CD4-positive, alpha-beta T cell treated with Interleukin-6 for 4 hours (primary cell): ENCODE data around the gene EPB41L2.

Experiments
- DNase-seq: peaks from one replicate; pipeline ENCODE4 v3.0.0-alpha.2; 2020; ENCODE audit warnings: mixed read lengths

Gene EPB41L2

DNA sequence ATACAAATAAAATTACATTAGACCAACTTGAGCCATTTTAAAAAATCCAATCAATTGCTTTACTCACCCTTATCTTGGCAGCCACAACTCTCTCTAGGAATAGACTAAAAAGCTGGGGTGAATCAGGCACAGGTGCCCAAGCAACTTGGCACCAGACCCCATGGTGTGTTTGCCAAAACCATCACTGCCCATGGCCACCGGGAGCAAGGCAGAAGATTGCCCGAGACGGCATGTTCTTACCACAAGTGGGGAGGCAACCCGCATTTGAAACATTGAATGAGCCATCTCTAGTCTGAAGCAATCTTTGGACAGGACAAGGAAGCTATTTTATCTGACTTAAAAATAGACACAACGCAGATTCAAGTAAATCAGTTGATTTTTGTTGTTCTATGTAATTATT, 166.8 kb downstream of the EPB41L2 start:
- DNase-seq = no peak

GRCh38 chr6:130895516-130895915, 167.5 kb downstream of the EPB41L2 start:
- DNase-seq = no peak

DNA sequence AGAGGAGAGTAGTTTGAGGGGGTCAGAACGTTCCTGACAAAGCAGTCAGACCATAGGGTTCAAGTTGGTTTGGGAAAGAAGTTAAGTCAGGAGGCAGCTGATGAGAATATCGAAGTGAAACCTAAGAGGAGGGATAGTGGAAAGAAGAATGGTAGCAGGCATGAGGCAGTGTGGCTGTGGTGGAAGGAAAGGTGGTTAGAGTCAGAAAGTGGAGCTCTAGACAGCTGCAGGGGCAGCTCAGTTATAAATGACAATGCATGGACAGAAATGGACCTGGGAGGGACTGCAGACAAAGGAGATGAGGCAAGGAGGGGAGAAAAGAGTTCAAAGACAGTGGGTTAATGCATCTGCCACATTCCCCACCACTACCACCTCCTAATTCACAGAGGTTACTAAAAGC, 169.3 kb downstream of the EPB41L2 start:
- no peak for DNase-seq

GRCh38 chr6:130893277-130893676, 169.8 kb downstream of the EPB41L2 start:
- DNase-seq = no peak

- no peak for DNase-seq
Observed at GRCh38 chr6:130890521-130890971, 172.5 kb downstream of the EPB41L2 start.

DNA sequence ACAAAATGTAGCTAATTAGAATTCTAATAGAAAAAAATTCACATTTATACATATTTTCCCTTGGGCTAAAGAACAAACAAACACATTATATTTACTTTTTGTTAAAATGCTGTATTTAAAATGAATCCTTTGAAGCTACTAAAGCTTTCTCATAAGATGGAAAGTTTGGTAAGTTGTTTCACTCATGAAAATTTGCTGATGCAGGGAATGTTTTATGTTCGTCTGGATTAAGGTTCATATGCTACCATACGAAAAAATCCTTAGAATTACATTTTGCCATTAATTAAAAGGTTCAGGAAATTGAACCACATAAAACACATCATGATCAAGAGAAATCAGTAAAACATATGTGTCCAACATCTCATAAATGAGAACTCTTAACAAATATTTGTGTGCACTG, 173.6 kb downstream of the EPB41L2 start:
- no peak for DNase-seq

GRCh38 chr6:130888246-130888645, 174.8 kb downstream of the EPB41L2 start:
- DNase-seq = no peak

DNA sequence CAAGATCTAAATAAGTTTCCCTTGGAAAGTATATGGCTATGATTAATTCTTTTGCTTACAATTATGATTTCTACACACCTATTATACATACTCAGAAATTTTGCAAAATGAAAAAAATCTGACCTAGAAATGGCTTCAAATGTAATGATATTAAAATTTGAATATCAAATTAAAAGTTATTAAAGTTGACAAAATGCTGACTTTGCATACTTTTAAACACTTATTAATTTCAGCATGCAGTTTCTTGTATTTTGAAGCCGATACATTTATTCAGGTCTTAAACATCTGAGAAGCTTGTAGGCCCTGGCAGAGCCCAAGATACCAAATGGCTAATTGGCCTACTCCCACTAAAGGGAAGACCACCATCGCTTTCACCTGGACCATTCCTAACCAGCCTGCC, 176.1 kb downstream of the EPB41L2 start:
- no peak for DNase-seq

- DNase-seq = peak; percentile 82
Observed at GRCh38 chr6:130885392-130886192, 177.5 kb downstream of the EPB41L2 start.

- no peak for DNase-seq
Observed at GRCh38 chr6:130882370-130882769, 180.7 kb downstream of the EPB41L2 start.

GRCh38 chr6:130879826-130880225, 183.2 kb downstream of the EPB41L2 start:
- DNase-seq = no peak

DNA sequence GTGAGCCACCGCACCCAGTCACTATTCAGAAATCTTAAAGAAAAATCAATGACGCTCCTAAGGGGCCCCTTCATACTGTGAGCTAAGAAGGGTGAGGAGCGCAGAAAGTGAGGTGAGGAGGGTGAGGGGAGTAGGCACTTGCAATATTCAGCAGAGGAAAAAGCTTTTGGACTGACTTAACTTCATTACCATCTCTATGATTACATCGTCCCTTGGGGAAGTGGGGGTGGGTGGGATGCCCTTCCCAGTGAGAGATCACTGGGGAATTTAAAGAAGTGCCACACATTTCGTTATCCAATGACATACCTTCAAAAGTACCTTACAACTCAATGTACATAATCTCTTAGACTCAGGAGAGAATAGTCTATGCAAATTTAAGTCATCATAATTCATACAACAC, 189.3 kb downstream of the EPB41L2 start:
- DNase-seq = no peak

GRCh38 chr6:130872250-130873095, 190.6 kb downstream of the EPB41L2 start:
- peak; percentile 75 for DNase-seq

DNA sequence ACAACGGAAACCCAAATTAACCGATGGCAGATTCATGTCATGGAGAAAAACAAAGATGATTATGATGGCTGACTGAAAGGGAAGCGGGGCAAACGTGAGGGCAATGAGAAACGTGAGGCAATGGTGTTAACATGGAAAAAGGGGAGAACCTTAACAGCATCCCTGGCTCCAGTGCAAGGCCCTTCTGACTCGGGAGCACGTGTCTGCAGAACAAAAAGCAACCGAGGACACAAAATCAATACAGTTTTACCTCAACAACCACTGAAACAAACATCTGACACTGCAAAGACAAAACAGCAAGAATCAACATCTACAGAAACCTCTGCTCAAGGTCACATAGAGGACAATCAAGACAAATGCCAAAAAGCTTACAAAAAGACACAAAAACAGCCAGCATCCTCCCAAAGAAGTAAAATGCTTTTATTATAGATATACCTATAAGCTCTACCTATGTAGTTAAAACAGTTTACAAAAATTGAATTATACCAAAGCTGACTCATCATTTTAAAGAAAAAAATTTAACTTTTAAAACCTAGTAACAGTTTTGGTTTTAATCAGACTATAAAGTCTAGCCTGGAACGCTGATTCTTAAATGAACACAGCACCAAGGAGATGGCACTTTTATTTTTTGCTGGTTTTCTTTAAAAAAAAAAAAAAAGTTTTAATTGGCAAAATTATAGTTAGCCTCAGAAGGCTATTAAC, 192.7 kb downstream of the EPB41L2 start:
- DNase-seq = no peak

- DNase-seq = no peak
Observed at GRCh38 chr6:130869681-130870080, 193.4 kb downstream of the EPB41L2 start.

DNA sequence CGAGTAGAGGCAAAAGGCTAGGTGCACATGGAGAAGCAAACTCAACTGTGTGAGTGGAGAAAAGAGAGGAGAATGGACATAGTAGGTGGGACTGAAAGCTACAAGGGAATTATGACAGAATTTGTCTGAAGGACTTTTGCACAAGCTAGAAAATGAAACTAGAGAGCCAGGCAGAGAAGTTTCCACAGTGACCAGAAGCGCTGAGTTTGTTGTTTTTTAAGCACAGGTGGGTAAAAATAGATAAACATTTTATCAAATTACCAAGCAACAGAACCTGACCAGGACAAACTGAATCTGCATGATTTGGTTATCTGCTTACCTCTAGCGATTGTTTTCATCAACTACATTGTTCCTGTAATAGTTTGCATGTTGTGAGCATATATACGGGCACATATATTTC, 197.3 kb downstream of the EPB41L2 start:
- no peak for DNase-seq

DNA sequence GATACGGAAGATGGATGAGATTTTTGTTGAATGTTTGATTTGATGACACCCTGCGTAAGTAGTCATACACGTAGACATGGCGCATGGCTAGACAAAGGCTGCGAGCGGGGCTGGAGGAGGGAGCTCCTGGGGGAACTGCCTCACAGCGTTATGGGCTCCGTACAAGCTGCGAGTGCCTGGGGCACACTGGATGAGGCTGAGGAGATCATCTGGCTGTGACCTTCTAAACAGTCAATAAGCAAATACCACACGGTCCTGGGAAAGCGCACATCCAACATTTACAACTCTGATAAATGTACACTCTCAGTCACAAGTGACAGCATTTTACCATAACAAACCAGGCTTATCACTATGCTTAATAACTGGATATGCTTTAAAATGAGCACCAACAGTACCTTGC, 198.7 kb downstream of the EPB41L2 start:
- DNase-seq = no peak

GRCh38 chr6:130863415-130864230, 199.4 kb downstream of the EPB41L2 start:
- DNase-seq = no peak

GRCh38 chr6:130862370-130862769, 200.7 kb downstream of the EPB41L2 start:
- no peak for DNase-seq

GRCh38 chr6:130859161-130859867, 203.7 kb downstream of the EPB41L2 start:
- no peak for DNase-seq

GRCh38 chr6:130858498-130859160, 204.4 kb downstream of the EPB41L2 start:
- no peak for DNase-seq
